ENCODE data around the gene NIPSNAP2.
"Not testable (repeated sequence)": the region's sequence is repeated elsewhere in the genome, so short reads cannot be mapped to it uniquely, and the experiment has no call there.

The NIPSNAP2 gene

DNA sequence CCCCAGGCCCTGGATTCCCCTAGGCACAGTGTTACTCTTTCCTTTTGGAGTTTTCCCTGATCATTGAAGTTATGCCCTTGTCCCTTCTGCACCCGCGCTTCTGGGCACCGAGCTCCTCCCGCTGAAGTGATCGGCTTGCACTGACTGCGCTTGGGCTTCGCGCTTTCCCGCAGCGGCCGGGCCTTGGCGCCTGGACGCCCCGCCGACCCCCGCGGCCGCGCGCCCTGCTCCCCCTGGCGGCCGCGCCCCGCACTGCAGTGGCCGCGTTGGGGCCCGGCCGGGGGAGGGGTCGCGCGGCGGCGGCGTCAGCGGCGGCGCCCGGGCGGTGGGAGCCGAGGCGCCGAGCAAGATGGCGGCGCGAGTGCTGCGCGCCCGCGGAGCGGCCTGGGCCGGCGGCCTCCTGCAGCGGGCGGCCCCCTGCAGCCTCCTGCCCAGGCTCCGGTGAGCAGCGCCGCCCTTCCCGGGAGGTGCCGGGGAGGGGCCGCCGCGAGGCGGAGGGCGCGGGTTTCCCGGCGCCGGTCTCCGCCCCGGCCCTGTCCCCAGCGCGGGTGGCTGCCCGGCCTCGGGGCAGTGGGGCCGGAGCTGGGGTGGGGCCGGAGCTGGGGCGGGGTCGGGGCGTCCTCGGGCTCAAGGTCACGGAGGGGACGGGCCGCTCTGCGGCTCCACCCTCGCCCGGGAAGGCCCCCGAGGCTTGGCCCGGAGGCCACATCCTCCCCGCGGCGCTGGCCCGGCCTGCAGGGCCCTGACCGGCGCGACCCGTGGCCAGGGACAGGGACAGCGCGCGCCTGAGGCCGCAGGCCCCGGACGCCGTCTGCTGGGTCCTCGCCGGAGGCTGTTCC lies at the start of gene NIPSNAP2:
Gene NIPSNAP2 (plus strand): TSS at position 325 of the 839 bp plus-strand sequence. CDS start 25 bp downstream, at position 350.
- DNase-seq, result peak; percentile 68

- DNase-seq, result no peak
Observed at GRCh38 chr7:55917771-55918170, 46.6 kb upstream of the NIPSNAP2 start.

DNA sequence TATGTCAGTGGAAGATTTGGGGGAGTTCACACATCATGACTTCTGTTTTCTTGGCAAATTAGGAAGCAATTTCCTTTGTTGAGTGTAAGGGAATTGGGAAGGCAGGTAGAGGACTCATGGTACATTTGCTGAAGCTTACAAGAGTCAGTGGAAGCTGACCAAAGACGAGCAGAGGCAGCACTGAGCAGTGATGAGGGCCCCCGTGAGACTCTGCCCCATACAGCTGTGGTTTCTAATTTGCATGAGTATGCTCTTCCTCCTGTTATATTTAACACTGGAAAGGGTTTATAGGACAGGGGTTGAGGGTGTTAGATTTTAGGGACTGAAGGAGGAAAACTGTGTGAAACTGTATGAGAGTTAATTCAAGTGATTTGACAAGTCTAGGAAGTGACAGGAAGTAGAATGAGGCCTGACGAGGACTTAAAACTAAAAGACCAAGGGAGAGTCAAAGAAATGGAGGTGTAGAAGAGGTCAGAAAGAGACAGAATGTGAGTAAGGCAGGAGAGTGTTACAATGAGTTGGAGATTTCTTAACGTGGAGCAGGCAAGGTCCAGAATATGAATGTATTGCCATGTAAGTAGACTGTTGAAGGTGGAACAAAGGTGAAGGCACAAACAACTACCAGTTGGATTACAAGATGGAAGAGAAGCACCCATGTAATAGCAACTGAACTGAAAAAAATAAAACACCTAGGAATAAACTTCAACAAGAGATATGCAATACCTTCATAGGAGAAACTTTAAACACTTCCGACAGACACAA lies 36.2 kb upstream of the NIPSNAP2 start:
- DNase-seq, result no peak

GRCh38 chr7:55931421-55932151 lies 32.8 kb upstream of the NIPSNAP2 start:
- DNase-seq, result no peak

- no peak for DNase-seq
Observed at GRCh38 chr7:55939514-55940123, 24.8 kb upstream of the NIPSNAP2 start.

GRCh38 chr7:55946545-55946944 lies 17.8 kb upstream of the NIPSNAP2 start:
- no peak for DNase-seq

DNA sequence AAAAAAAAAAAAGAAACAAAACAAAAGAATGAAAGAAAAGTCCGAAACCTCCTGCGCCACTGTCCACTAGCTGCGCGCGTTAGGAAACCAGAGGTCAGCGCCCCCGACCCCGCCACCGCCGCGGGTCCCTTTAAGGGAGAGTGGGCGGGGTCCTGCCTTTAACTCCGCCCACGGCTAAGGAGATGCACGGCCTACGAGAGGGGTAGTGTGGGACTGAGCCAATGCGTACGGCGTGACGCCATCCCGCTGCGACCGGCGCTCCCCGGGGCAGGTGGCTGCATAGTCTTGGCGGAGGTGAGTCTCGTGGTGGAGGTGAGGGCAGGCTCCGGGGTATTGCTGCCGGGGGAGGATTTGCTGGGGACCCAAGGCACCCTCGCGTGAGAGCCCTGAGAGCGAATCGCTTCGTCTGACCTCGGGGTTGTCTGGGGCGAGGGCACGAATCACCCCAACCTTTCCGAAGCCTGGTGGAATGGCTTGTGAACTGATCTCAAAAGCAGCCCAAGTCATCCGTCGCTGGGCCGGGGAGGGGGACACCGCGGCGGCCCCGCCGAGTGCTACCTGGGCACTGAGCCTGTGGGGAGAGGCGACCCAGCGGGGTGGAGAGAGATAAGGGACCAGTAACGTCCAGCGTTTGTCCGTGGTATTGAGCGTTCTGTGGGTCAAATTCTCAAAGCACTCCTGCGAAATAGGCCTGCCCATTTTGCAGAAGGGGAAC lies 12.6 kb upstream of the NIPSNAP2 start, which contains the start of gene MRPS17:
Gene MRPS17 (plus strand): TSS at position 241 of the 715 bp plus-strand sequence. CDS start 1,319 bp downstream, outside the sequence.
- peak; percentile 93 for DNase-seq

- not testable (repeated sequence) for DNase-seq
Observed at GRCh38 chr7:55952352-55952671, 12.1 kb upstream of the NIPSNAP2 start.

GRCh38 chr7:55953707-55954475 lies 10.5 kb upstream of the NIPSNAP2 start:
- no peak for DNase-seq

DNA sequence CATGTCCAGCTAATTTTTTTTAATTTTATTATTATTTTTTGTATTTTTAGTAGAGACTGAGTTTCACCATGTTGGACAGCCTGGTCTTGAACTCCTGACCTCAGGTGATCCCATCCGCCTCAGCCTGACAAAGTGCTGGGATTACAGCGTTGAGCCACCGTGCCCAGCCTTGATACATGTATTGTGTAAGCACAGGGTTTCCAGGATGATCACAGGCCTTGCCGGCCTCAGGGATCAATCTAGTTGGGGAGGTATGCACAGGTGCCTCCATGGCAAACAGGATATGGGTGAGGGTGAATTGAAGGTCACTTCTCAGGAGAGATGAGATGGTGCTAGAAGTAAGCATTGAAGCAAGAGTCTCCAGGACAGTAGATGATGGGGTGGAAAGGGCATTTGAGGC lies 7.2 kb upstream of the NIPSNAP2 start:
- DNase-seq, result no peak

DNA sequence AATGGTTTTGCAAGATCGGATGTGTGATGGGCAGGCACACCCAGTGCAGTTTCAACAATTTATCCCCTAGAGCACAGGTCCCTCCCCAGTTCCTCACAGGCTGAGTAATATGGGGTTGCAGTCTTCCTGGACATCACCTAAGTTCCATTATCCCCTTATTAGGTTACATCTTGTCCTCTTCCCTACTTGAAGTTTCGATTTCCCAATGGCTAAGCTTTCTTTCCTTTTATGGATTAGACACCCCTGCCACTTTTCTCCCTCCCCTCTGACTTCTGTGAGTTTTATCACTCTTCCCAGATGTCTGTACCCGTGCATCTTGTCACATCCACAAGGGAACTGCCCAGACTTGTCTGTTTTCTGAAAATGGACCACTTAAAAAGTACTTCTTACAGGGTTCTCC lies 2.4 kb upstream of the NIPSNAP2 start:
- no peak for DNase-seq

- no peak for DNase-seq
Observed at GRCh38 chr7:55963584-55964168, 709 bp upstream of the NIPSNAP2 start.

DNA sequence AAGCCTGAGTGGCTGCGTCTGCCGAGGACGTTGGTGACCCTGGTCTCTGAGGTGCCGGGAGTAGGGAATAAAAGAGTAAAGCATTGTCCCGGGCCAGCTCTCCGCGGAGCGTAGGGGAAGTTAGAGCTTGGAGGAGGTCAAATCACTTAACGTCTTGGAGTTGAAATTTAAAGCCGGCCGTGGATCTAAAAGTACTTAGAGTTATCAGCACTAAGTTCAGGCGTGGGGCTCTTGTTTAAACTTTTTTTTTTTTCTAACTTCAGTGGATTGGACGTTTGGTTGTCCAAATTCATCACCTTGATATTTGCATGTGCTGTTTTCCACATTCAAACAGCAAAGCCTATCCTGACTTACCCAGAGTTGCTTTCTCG lies 700 bp downstream of the NIPSNAP2 start:
- DNase-seq, result peak; percentile 34

DNA sequence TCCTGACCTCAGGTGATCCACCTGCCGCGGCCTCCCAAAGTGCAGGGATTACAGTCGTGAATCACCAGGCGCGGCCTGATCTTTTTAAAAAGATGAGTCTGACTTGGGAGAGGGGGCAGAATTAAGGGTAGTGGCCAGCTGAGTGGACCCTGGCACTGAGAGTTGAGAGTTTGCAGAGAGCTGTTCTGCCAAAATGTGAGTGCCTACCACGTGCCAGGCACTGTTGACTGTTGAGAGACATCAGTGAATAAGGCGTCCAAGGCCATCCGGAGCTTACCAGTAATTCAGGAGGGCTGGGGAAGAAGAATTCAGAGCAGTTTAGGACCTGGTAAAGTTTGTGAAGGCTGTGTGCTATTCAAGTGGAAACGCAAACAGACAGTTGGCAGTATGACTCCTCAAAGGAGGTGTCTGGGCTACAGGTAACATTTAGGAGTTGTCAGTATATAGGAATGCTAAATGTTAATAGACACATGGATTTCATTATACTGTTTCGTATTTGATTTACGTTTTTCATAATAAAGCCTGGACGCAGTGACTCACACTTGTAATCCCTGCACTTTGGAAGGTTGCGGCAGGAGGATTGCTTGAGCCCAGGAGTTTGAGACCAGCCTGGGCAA lies 1.5 kb downstream of the NIPSNAP2 start:
- no peak for DNase-seq

DNA sequence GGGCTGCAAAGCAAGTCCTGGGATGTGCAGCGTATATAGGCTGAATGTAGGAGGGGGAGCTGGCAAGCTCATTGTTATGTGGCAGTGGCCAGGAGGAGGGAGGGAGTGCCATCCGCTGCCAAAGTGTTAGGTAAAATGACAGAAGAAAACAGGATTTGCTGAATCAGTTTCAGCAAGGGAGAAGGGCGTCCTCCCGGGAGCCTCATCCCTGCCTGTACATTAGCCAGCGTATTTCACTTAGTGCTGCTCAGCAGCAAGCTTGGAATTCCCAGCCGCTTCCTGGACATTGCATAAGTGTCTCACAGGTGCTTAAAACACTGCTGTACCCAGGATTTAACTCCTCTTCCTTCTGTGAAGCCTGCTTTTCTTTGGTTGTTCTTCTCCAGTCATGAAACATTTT lies 2.5 kb downstream of the NIPSNAP2 start:
- DNase-seq, result no peak

- no peak for DNase-seq
Observed at GRCh38 chr7:55969391-55969790, 5.0 kb downstream of the NIPSNAP2 start.

DNA sequence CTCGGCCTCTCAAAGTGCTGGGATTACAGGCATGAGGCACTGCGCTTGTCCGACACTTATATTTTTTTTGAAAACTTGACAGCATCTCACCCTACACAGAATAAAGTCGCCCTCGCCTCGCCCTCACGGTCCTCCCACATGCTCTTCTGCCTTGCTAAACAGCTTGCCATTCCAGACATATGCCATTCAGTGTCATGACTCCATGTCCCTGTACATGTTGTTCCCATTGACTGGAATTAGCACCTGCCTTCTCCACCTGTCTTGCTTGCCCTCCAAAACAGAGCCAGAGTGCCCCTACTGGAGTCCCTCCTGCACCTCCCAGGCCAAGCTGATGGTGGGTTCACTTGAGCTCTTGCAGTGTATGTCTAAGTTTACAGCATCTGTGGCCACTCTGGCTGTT lies 6.2 kb downstream of the NIPSNAP2 start:
- no peak for DNase-seq

- no peak for DNase-seq
Observed at GRCh38 chr7:55970978-55971377, 6.6 kb downstream of the NIPSNAP2 start.

DNA sequence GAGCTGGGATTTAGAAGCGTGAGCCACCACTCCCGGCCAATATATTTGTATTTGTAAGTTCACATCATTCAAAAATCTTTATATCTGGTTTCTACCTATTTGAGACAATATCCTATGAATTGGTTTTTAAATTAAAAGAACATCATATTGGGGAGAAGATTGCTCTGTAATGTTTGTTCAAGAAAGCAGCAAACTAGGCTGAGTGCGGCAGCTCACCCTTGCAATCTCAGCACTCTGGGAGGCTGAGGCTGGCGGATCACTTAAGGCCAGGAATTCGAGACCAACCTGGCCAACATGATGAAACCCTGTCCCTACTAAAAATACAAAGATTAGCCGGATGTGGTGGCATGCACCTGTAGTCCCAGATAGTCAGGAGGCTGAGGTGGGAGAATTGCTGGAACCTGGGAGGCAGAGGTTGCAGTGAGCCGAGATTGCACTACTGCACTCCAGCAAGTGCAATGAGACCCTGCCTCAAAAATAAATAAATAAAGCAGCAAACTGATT lies 9.4 kb downstream of the NIPSNAP2 start:
- no peak for DNase-seq

- no peak for DNase-seq
Observed at GRCh38 chr7:55975988-55976633, 11.7 kb downstream of the NIPSNAP2 start.
